ENCODE data around the gene KRTAP10-5. TPM values are rescaled to one million over a fixed set of nuclear protein-coding genes. Genes with fewer than 3 reads are reported as not detected.
A peak's percentile ranks its signal among the peaks of the same experiment; 100 is the strongest.
"Not testable (repeated sequence)": the region's sequence is repeated elsewhere in the genome, so short reads cannot be mapped to it uniquely, and the experiment has no call there.

The KRTAP10-5 gene
- polyA plus RNA-seq, 1 donor, result not detected

DNA sequence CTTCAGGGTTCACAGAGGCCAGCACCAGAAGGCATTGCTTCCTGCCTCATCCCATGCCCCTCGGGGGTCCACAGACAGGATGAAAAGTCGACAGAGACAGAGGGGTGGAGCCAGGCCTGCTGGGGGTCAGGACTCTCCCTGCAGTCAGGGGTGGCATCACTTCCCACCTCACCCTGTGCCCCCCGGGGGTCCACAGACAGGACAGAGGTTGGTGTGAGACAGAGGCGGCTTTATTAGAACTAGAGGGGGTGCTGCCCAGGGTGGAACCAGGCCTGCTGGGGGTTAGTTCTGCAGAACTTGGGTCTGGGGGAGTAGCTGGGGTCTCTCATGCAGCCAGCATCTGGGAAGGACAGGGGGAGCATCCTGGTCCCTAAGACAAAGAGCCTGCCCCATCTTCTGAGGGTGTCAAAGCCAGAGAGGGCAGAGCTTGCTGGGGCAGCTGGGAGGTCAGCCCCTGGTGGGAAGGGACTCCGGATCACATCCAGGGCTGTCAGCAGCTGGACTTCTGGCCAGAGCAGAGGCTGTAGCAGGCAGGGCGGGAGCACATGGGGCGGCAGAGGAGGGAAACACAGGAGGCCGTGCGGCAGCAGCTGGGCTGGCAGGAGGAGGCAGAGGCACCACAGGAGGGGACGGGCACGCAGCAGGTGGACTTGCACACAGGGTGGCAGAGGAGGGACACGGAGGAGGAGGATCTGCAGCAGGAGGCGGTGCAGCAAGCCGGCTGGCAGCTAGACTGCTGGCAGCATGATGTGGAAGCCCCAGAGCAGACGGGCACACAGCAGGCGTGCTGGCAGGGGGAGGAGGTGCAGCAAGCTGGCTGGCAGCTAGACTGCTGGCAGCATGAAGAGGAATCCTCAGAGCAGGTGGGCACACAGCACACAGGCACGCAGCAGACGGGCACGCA lies 10.7 kb upstream of the KRTAP10-5 start:
- DNase-seq, result not testable (repeated sequence)

- DNase-seq, result no peak
Observed at GRCh38 chr21:44590311-44590721, 9.9 kb upstream of the KRTAP10-5 start.

DNA sequence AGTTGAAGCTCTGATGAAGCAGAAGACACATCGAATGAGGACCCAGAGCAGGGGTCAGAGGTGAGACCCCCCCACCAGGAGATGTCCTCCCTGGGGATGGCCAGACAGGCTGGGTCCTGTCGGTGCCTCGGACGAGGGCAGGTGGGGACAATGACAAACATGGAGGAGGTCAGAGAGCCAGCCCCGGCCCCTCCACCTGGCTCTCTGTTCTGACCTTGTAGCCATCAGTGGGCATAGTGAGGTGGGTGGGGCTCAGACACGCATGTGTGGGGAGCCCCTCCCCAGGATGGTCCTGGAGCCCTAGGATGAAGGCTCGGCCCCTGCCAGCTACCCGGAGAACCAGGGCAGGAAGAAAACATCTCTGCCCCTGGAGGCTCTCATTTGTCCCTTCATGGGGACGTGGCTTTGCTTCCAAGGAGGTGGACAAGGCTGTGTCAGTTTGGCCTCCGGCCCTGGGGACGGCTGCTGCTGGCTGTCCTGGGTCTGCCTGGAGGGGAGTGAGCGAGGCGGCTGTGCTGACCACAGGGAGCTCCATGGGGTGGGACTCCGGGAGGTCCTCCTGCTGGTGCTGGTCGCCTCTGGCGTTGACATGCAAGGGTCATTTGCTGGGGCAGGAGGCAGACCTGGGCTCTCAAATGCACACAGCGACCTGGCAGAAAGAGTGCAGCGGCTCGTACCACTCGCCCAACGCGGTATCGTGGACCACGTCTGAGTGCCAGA lies 9.3 kb upstream of the KRTAP10-5 start:
- no peak for DNase-seq

DNA sequence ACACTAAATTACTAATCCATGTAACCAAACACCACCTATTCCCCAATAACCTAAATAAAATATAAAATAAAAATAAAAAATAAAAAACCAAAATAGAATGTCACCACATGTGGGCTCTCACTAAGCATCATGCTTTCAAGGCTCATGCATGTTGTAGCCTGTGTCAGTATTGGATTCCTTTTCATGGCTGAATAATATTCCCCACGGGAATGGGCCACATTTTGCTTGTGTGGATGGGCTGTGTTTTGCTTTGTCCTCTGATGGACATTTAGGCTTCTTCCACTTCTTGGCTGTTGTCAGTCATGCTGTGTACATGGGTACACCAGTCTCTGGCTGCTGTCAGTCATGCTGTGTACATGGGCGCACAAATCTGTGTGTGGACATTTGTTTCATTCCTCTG lies 8.7 kb upstream of the KRTAP10-5 start:
- no peak for DNase-seq

DNA sequence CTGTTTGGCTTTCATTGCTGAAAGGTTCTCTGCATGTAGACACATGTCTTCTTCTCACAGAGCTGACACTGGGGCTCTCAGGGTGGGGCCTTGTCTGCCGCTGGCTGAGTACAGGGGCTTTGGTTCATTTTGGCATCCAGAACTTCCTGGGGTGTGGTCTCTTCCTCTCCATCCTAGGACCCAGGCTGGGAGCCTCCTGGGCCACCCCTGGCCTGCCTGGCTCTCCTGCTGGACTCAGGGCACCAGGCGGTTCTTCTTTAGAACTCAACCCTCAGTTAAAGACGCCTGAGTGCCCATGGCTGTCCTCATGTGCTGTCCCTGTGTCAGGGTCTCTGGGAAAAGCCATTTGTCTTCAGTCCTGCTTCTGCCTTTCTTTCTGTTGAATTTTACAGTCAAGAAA lies 5.5 kb upstream of the KRTAP10-5 start:
- DNase-seq, result no peak

DNA sequence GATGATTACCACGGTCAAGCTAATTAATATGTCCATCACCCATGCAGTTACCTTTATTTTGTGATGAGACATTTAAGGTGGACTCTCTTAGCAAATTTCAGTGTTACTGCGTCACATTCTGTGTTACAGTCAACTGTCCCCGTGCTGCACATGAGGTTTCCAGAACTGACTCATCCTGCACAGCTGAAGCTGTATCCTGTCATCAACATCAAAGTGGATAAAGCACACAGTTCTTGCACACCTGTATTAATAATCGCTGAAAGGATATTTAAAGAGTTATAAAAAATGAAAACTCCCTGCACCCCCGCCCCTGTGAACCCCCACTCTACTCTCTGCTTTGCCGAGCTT lies 3.4 kb upstream of the KRTAP10-5 start:
- no peak for DNase-seq

- DNase-seq, result peak; percentile 11
Observed at GRCh38 chr21:44583089-44583799, 2.8 kb upstream of the KRTAP10-5 start.

DNA sequence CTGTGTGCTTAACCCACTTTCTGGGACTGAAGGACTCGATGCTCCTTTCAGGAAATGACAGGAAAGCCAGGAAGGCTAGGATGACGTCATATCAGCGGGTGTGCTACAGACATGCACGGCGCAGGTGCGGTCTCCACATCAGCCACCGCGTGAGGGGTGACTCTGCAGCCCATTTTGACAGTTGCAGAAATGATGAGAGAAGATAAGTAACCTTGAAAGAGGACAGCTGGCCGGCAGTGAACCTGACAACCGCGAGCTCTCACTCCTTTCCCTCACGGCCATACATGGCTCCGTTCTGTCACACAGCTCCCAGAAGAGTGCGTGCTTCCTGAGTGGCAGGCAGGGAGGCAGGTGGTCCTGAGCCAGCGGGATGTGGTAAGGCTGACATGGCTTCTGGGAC lies 1.7 kb upstream of the KRTAP10-5 start:
- DNase-seq, result no peak

DNA sequence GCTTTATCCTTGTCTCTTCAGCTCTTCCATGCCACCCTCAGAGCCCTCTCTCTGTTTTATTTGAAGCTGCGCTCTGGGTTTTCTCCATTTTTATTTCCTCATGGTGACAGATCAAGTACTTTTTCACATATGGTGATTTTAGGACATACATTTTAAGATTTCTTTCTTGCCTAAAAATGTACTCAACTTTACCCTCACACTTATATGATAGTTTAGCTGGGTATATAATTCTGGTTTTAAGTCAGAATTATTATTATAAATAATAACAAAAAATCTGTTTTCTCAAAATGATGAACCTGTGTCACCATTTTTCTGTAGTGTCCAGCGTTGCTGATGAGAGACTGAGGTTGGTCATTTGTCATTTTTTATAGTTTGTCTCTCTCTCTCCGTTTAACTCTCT lies 754 bp upstream of the KRTAP10-5 start:
- no peak for DNase-seq

GRCh38 chr21:44579833-44580144 lies 615 bp downstream of the KRTAP10-5 start:
- no peak for DNase-seq

DNA sequence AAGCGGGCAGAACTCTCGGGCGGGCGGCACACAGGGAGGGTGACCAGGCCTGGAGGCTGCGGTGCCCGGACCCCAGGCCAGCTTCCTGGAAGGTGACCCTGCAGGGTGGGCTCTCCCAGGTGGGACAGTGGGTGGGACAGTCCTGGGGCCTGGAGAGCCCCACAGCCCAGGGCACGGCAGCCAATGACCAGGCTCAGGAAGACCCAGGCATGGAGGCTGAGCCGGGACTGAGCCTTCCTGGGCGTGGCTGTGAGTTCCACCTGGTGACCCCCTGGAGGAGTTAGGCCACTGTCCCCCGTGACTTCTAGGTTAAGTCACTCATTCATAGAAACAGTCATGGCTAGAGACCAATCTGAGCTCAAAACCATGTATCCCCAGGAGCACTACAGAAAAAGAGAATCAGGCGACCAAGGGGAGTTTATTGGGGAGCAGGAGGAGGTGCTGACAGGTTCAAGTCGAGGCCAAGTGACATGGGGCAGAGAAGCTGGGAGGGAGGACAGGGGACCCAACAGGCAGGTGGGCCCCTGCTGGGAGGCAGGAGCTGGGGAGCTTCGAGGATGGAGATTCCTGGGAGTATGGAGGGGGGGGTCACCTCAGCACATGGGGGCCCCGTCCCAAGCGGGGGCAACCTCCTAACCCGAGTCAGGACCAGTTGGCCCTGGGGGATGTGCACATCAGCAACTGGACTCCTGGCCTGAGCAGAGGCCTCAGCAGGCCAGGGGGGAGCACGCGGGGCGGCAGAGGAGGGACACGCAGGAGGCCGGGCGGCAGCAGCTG lies 1.2 kb downstream of the KRTAP10-5 start:
- DNase-seq, result no peak

GRCh38 chr21:44578371-44579055 lies 1.9 kb downstream of the KRTAP10-5 start:
- DNase-seq, result no peak

- DNase-seq, result no peak
Observed at GRCh38 chr21:44576025-44576420, 4.4 kb downstream of the KRTAP10-5 start.

DNA sequence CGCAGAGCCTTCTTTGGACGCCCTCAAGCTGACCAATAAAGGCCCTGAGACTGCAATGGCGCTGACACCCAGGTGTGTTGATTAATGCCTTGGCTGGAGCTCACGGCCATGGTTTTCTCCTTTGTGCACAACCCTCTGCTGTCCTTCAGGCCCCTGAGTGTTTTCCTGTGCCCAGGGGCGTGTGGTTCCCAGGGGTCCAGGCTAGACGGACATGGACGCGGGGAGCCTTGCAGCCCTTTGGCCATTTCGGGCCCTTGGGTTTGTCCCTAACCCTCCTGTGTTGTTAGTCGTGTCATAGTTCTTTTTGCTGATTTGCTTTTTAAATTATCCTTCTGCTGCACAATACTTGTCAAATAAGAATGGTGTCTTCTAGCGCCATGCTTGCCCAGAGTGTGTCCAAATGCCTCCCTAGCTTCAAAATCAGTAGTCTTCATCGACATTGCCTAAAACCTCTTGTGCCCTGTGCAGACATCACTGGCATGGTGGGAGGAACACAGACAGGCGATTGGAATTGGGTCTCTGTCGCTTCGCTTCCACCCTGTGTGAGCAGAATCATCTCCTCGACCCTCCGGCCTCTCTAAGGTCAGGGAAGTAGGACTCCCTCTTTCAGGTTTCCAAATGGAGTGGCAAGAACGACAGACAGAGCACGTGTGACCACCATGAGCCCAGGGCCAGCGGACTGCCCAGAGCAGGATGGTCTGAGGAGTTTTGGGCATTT lies 4.9 kb downstream of the KRTAP10-5 start:
- no peak for DNase-seq

- DNase-seq, result no peak
Observed at GRCh38 chr21:44574457-44575306, 5.7 kb downstream of the KRTAP10-5 start.

DNA sequence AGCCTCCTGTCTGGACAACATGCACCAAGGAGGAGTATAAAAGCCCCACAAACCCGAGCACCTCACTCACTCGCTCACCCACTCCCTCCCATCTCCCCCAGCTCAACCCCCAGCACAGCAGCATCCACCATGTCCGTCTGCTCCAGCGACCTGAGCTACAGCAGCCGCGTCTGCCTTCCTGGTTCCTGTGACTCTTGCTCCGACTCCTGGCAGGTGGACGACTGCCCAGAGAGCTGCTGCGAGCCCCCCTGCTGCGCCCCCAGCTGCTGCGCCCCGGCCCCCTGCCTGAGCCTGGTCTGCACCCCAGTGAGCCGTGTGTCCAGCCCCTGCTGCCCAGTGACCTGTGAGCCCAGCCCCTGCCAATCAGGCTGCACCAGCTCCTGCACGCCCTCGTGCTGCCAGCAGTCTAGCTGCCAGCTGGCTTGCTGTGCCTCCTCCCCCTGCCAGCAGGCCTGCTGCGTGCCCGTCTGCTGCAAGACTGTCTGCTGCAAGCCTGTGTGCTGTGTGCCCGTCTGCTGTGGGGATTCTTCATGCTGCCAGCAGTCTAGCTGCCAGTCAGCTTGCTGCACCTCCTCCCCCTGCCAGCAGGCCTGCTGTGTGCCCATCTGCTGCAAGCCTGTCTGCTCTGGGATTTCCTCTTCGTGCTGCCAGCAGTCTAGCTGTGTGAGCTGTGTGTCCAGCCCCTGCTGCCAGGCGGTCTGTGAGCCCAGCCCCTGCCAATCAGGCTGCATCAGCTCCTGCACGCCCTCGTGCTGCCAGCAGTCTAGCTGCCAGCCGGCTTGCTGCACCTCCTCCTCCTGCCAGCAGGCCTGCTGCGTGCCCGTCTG lies 6.6 kb downstream of the KRTAP10-5 start, which contains the start of gene KRTAP10-4:
KRTAP10-4 (plus strand) TSS at position 100 of the 827 bp plus-strand sequence; CDS start at position 130, 30 bp downstream.
- not testable (repeated sequence) for DNase-seq

- no peak for DNase-seq
Observed at GRCh38 chr21:44572959-44573583, 7.3 kb downstream of the KRTAP10-5 start.

Data from hindlimb muscle (tissue), 1 donor.